Smooth muscle cell (in vitro differentiated cells): Measurements from ENCODE around the gene CDC34. TPM values are rescaled to one million over a fixed set of nuclear protein-coding genes. Genes with fewer than 3 reads are reported as not detected.
"Not testable (repeated sequence)": the region's sequence is repeated elsewhere in the genome, so short reads cannot be mapped to it uniquely, and the experiment has no call there.

Experiments
- DNase-seq: peaks from one replicate; lab custom pipeline; 2025; ENCODE audit not compliant: unreplicated experiment; lab: John Stamatoyannopoulos, UW
- H2AFZ ChIP-seq: fragments of 200-600 bp; sonication (generic); 2 replicates; pipeline ENCODE4 v1.6.0; 2016; ENCODE audit warnings: antibody characterized with exemption, low read depth, mild to moderate bottlenecking
- H3F3A ChIP-seq: fragments of 200-600 bp; sonication (generic); 2 replicates; pipeline ENCODE4 v1.6.0; 2017; ENCODE audit warnings: antibody characterized with exemption, low read depth
- H3K27ac ChIP-seq: fragments of 200-600 bp; sonication (generic); 2 replicates; pipeline ENCODE4 v1.5.1; 2016; ENCODE audit warnings: low read depth, mild to moderate bottlenecking
- H3K27me3 ChIP-seq: fragments of 200-600 bp; sonication (generic); 2 replicates; pipeline ENCODE4 v1.6.1; 2016; ENCODE audit warnings: low read depth, mild to moderate bottlenecking
- H3K36me3 ChIP-seq: fragments of 200-600 bp; sonication (generic); 2 replicates; pipeline ENCODE4 v1.5.1; 2016; ENCODE audit warnings: low read depth
- H3K4me1 ChIP-seq: fragments of 200-600 bp; sonication (generic); 2 replicates; pipeline ENCODE4 v1.5.1; 2016; ENCODE audit warnings: low read depth
- H3K4me2 ChIP-seq: fragments of 200-600 bp; sonication (generic); 2 replicates; pipeline ENCODE4 v1.6.0; 2016; ENCODE audit warnings: mild to moderate bottlenecking
- H3K4me3 ChIP-seq: fragments of 200-600 bp; sonication (generic); 2 replicates; pipeline ENCODE4 v1.5.1; 2016; ENCODE audit warnings: mild to moderate bottlenecking
- H3K79me2 ChIP-seq: fragments of 200-600 bp; sonication (generic); 2 replicates; pipeline ENCODE4 v1.6.0; 2016; ENCODE audit warnings: low read depth, mild to moderate bottlenecking
- H3K9ac ChIP-seq: fragments of 200-600 bp; sonication (generic); 2 replicates; pipeline ENCODE4 v1.6.0; 2016; ENCODE audit warnings: low read depth
- H3K9me3 ChIP-seq: fragments of 200-600 bp; sonication (generic); replicated peaks from 2 replicates; pipeline ENCODE4 v1.5.1; 2016; ENCODE audit warnings: low read depth
- H4K20me1 ChIP-seq: fragments of 200-600 bp; sonication (generic); 2 replicates; pipeline ENCODE4 v1.6.0; 2016; ENCODE audit warnings: low read depth
- WGBS: methylation state at CpG from one replicate; pipeline ENCODE4 v1.1.7; 2016; ENCODE audit warnings: low lambda C conversion rate; 5-methylcytosine and 5-hydroxymethylcytosine counted together
- polyA plus RNA-seq: library from polyadenylated mRNA; unstranded; fragments of >200 nt; fragmentation: Nextera tagmentation; extraction: Ambion mirVana; gene quantifications from 2 replicates; pipeline ENCODE4 v1.2.1, GENCODE V29; 2016
- total RNA-seq: library from RNA; depleted of rRNA; stranded (reverse); fragments of >200 nt; gene quantifications from 2 replicates; pipeline ENCODE4 v1.2.3, GENCODE V29; 2014
- TF ChIP-seq, protein P1 (sequence below): fragments of 200-600 bp; sonication (generic); IDR thresholded peaks from 2 replicates; pipeline ENCODE4 v1.5.1; 2017; ENCODE audit warnings: borderline replicate concordance, mild to moderate bottlenecking, antibody characterized with exemption; ENCODE audit not compliant: insufficient read depth, poor library complexity, severe bottlenecking

Gene CDC34
- total and polyA plus RNA-seq, 2 experiments from 2014 or later: 67.7 to 151 TPM

GRCh38 chr19:584240-585001 lies 52.9 kb downstream of the CDC34 start:
- H3K4me3 ChIP-seq: no peak overlapping the region
- no peak overlapping the region for H2AFZ ChIP-seq
- peaks cover 52% of the 10 kb centered on the region for H4K20me1 ChIP-seq
- H3K27me3 ChIP-seq: peaks cover 16% of the 10 kb centered on the region
- peak; percentile 20 for DNase-seq
- H3K4me2 ChIP-seq: no peak overlapping the region
- TF ChIP-seq, protein P1, sequence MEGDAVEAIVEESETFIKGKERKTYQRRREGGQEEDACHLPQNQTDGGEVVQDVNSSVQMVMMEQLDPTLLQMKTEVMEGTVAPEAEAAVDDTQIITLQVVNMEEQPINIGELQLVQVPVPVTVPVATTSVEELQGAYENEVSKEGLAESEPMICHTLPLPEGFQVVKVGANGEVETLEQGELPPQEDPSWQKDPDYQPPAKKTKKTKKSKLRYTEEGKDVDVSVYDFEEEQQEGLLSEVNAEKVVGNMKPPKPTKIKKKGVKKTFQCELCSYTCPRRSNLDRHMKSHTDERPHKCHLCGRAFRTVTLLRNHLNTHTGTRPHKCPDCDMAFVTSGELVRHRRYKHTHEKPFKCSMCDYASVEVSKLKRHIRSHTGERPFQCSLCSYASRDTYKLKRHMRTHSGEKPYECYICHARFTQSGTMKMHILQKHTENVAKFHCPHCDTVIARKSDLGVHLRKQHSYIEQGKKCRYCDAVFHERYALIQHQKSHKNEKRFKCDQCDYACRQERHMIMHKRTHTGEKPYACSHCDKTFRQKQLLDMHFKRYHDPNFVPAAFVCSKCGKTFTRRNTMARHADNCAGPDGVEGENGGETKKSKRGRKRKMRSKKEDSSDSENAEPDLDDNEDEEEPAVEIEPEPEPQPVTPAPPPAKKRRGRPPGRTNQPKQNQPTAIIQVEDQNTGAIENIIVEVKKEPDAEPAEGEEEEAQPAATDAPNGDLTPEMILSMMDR: peak; percentile 80
- no peak overlapping the region for H3K27ac ChIP-seq
- H3K9ac ChIP-seq: no peak overlapping the region
- H3K9me3 ChIP-seq: no peaks in the 10 kb centered on the region
- 51% methylated on average over 31 of the region's 38 CpGs for WGBS
- no peaks in the 10 kb centered on the region for H3K36me3 ChIP-seq
- no peaks in the 10 kb centered on the region for H3K4me1 ChIP-seq
- H3F3A ChIP-seq: no peaks in the 10 kb centered on the region
- peaks cover 12% of the 10 kb centered on the region for H3K79me2 ChIP-seq

- 89% methylated on average over 33 of the region's 34 CpGs for WGBS
- DNase-seq: not testable (repeated sequence)
- peaks cover 45% of the 10 kb centered on the region for H4K20me1 ChIP-seq
These were observed 53.6 kb downstream of the CDC34 start for GRCh38 chr19:585146-585545.

GRCh38 chr19:585551-586110 lies 54.1 kb downstream of the CDC34 start:
- H3K4me3 ChIP-seq: no peak overlapping the region
- no peaks in the 10 kb centered on the region for H3K9me3 ChIP-seq
- no peak overlapping the region for H3K27ac ChIP-seq
- no peaks in the 10 kb centered on the region for H3K36me3 ChIP-seq
- TF ChIP-seq, protein P1: no peak
- 69% methylated on average over 10 of the region's 10 CpGs for WGBS
- no peak for DNase-seq
- no peaks in the 10 kb centered on the region for H3K79me2 ChIP-seq
- H3K4me1 ChIP-seq: no peaks in the 10 kb centered on the region
- H4K20me1 ChIP-seq: peaks cover 43% of the 10 kb centered on the region
- no peaks in the 10 kb centered on the region for H3F3A ChIP-seq
- no peak overlapping the region for H2AFZ ChIP-seq
- no peak overlapping the region for H3K4me2 ChIP-seq
- H3K27me3 ChIP-seq: peaks cover 19% of the 10 kb centered on the region
- H3K9ac ChIP-seq: no peak overlapping the region

More at GRCh38 chr19:585146-585545, 53.6 kb downstream of the CDC34 start:
- not testable (repeated sequence) for H3K9me3 ChIP-seq, H3K9ac ChIP-seq, H3K79me2 ChIP-seq, H3K4me1 ChIP-seq, H3K4me3 ChIP-seq, H3K4me2 ChIP-seq, H3F3A ChIP-seq, H2AFZ ChIP-seq, H3K36me3 ChIP-seq, H3K27ac ChIP-seq
- H3K27me3 ChIP-seq: peaks cover 16% of the 10 kb centered on the region

GRCh38 chr19:588093-588740 lies 56.7 kb downstream of the CDC34 start:
- Histone ChIP-seq H3K9me3 (no peaks in the 10 kb centered on the region), H3K4me1 (no peaks in the 10 kb centered on the region), H3K79me2 (no peaks in the 10 kb centered on the region), H3K27me3 (peaks cover 31% of the 10 kb centered on the region), H3F3A (no peaks in the 10 kb centered on the region), H3K36me3 (no peaks in the 10 kb centered on the region), H2AFZ (no peak overlapping the region), H3K4me3 (no peak overlapping the region), H4K20me1 (peaks cover 39% of the 10 kb centered on the region), H3K27ac (no peak overlapping the region), H3K9ac (no peak overlapping the region), H3K4me2 (peak overlapping the region; percentile 24)
- peak; percentile 46 for DNase-seq
- 33% methylated on average over 41 of the region's 41 CpGs for WGBS
- TF ChIP-seq, protein P1: peak; percentile 37
